Fibroblast of lung (primary cell): Measurements from ENCODE around the gene MAML3. TPM values are rescaled to one million over a fixed set of nuclear protein-coding genes. Genes with fewer than 3 reads are reported as not detected.
A peak's percentile ranks its signal among the peaks of the same experiment; 100 is the strongest.

ENCODE experiments used
- DNase-seq, 2 donors: peaks; one replicate each; pipeline versions ENCODE4 v3.0.0 to v3.0.0-alpha.2; 2010; ENCODE audit warnings: low read depth in 2 of 2
- H2AFZ ChIP-seq: 2 replicates; pipeline ENCODE4 v1.5.1; 2012; ENCODE audit warnings: low read length, control low read depth, inconsistent platforms
- H3K27ac ChIP-seq: 2 replicates; pipeline ENCODE4 v1.5.1; 2011; ENCODE audit warnings: low read length, control low read depth; ENCODE audit not compliant: insufficient read depth
- H3K27me3 ChIP-seq: 2 replicates; pipeline ENCODE4 v1.5.1; 2011; ENCODE audit warnings: mild to moderate bottlenecking, low read length; ENCODE audit not compliant: control insufficient read depth, insufficient read depth
- H3K36me3 ChIP-seq: 2 replicates; pipeline ENCODE4 v1.5.1; 2011; ENCODE audit warnings: low read length; ENCODE audit not compliant: control insufficient read depth, insufficient read depth
- H3K4me1 ChIP-seq: 2 replicates; pipeline ENCODE4 v1.5.1; 2011; ENCODE audit warnings: low read length; ENCODE audit not compliant: control insufficient read depth, insufficient read depth; ENCODE audit errors: extremely low read depth
- H3K4me2 ChIP-seq: 2 replicates; pipeline ENCODE4 v1.5.1; 2011; ENCODE audit warnings: low read length, control low read depth; ENCODE audit not compliant: insufficient read depth; ENCODE audit errors: extremely low read depth
- H3K4me3 ChIP-seq, 4 experiments: fragments of 200-600 bp in 1 of 4; sonication (generic) in 1 of 4; replicated peaks in 1 of 4; 2 replicates each; pipeline ENCODE4 v1.5.1; 2011 to 2016; ENCODE audit warnings: low read length in 4 of 4, low read depth in 3 of 4, mild to moderate bottlenecking in 3 of 4, control low read depth in 2 of 4, inconsistent platforms in 1 of 4, mixed read lengths in 1 of 4; ENCODE audit not compliant: insufficient read depth in 1 of 4; ENCODE audit errors: control extremely low read depth in 1 of 4
- H3K79me2 ChIP-seq: 2 replicates; pipeline ENCODE4 v1.5.1; 2012; ENCODE audit warnings: mild to moderate bottlenecking, low read length, inconsistent platforms; ENCODE audit not compliant: control insufficient read depth, insufficient read depth
- H3K9ac ChIP-seq: 2 replicates; pipeline ENCODE4 v1.5.1; 2011; ENCODE audit warnings: mild to moderate bottlenecking, low read length, control low read depth; ENCODE audit not compliant: insufficient read depth
- H3K9me3 ChIP-seq: 2 replicates; pipeline ENCODE4 v1.5.1; 2012; ENCODE audit warnings: low read depth, low read length; ENCODE audit not compliant: control insufficient read depth, insufficient read depth
- H4K20me1 ChIP-seq: 2 replicates; pipeline ENCODE4 v1.5.1; 2011; ENCODE audit warnings: low read length; ENCODE audit not compliant: control insufficient read depth, insufficient read depth; ENCODE audit errors: extremely low read depth
- EZH2 ChIP-seq: IDR thresholded peaks from 2 replicates; pipeline ENCODE4 v1.5.1; 2012; ENCODE audit warnings: low read length, control low read depth, mild to moderate bottlenecking; ENCODE audit errors: missing control alignments
- polyA plus RNA-seq, 2 donors: library from polyadenylated mRNA; depleted of rRNA in 1 of 2; stranded (reverse) in 1 of 2; unstranded in 1 of 2; fragments of >200 nt; gene quantifications; 2 replicates each; pipeline ENCODE4 v1.2.1, GENCODE V29; 2011 to 2012; ENCODE audit warnings: missing spikeins in 1 of 2
- total RNA-seq: library from RNA; depleted of rRNA; stranded (reverse); fragments of >200 nt; gene quantifications from 2 replicates; pipeline ENCODE4 v1.2.1, GENCODE V29; 2014
- TF ChIP-seq, protein P1 (sequence below), 2 donors: IDR thresholded peaks in 1 of 2; conservative IDR thresholded peaks in 1 of 2; 1 replicate in 1 of 2; 2 replicates in 1 of 2; pipeline ENCODE4 v1.5.1; 2011 to 2012; ENCODE audit warnings: low read length in 2 of 2, control low read depth in 1 of 2, inconsistent platforms in 1 of 2, low read depth in 1 of 2, mild to moderate bottlenecking in 1 of 2

MAML3 gene
- total and polyA plus RNA-seq, 2 donors (not counting 1 experiment from before 2014, with no cell fraction given): 2.0 to 2.8 TPM

DNA sequence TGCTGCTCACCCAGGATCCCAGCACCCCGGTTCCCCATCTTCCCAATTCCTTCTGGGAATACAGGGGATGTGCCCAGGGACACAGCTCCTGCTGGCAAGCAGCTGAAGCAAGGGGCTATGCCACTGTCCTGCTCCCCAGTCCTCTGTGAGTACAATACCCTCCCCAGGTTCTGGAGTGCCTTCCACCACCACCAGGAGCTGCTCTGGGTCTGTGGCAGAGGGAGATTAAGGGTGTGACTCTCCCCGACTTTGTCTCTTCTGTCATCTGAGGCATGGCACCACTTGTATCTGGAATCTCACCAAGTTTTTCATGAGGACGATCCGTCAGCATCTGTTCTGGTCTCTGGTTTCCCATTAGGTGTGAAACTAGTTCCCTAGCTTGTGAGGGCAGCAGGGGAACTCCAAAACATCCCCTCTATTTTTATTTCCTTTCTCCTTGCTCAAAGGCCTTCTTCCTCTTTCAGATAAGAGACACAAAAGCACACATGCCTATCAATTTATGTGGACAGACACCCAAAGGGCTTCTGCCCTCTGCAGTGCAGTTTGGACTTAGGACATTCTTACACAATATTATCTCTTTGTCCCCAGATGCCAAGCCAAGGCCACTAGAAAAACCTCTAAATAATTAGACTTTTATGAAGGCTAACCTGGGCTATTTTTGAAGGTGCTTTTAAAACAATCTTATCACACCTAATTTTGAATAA lies 461.5 kb downstream of the MAML3 start:
- TF ChIP-seq, protein P1, sequence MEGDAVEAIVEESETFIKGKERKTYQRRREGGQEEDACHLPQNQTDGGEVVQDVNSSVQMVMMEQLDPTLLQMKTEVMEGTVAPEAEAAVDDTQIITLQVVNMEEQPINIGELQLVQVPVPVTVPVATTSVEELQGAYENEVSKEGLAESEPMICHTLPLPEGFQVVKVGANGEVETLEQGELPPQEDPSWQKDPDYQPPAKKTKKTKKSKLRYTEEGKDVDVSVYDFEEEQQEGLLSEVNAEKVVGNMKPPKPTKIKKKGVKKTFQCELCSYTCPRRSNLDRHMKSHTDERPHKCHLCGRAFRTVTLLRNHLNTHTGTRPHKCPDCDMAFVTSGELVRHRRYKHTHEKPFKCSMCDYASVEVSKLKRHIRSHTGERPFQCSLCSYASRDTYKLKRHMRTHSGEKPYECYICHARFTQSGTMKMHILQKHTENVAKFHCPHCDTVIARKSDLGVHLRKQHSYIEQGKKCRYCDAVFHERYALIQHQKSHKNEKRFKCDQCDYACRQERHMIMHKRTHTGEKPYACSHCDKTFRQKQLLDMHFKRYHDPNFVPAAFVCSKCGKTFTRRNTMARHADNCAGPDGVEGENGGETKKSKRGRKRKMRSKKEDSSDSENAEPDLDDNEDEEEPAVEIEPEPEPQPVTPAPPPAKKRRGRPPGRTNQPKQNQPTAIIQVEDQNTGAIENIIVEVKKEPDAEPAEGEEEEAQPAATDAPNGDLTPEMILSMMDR (conservative IDR thresholded peaks at IDR 0.05 in 1 of 2, IDR thresholded peaks at IDR 0.05 in 1 of 2; ENCODE audit: low read depth in 1 of 2, low read length in 2 of 2): peak in 1 of 2 donors; percentile 8
- no peak for TF ChIP-seq EZH2
- H3K27me3 ChIP-seq: no peaks in the 10 kb centered on the region

DNA sequence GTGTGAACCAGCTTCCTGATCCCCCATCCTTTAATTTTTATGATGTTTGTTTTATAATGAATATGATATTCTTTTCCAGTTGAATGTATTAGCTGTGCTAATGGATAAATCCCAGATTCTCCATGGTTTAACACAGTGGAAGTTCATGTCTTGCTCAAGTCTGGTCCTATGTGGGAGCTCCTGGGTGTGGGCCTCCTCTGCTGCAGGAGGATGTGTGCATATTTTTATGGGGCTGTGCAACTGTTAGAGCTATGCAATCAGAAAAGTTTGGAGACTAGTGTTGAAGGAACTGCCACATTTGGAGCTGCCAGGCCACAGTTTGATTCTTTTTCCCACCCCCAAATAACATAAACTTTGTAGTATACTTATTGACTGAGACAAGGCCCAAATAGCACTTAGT lies 463.6 kb downstream of the MAML3 start:
- no peak for DNase-seq
- no peaks in the 10 kb centered on the region for H3K9me3 ChIP-seq

More for the DNA sequence above, 461.5 kb downstream of the MAML3 start:
- Histone ChIP-seq H3K9me3 (no peaks in the 10 kb centered on the region), H3K79me2 (no peaks in the 10 kb centered on the region), H3K4me3 (no peak overlapping the region), H3K36me3 (no peaks in the 10 kb centered on the region), H3K9ac (no peak overlapping the region), H2AFZ (no peak overlapping the region), H3K4me2 (no peak overlapping the region), H3K27ac (no peak overlapping the region), H4K20me1 (no peaks in the 10 kb centered on the region), H3K4me1 (no peaks in the 10 kb centered on the region)
- DNase-seq: no peak

DNA sequence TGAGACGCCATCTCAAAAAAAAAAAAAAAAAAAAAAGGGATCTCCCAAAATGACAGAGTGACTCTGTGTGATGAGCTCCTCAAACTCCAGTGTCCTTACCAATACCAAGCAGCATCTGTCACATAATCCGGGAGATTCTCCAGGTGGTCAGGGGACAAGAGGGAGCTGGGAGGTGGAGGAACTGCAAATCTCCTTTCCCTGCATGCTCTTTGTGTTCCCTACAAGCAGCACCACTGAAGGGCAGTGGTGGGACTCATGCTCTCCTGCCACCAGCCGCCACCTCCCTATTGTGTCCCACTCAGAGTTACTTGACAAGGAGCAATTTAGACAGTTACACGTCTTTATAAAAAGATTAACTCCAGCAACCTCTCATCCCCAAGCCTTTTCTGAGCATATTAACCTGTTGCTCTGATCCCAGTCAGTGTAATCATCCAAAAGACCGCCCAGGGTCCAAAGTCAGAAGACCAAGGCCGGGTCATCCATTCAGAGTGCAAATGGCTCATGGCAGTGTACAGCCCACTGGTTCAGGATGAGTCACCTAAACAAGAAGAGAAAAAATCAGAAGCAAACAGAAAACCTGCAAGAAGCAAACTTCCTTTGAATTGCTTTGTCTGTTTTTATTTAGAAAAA lies 464.8 kb downstream of the MAML3 start:
- no peak for TF ChIP-seq EZH2
- TF ChIP-seq, protein P1 (conservative IDR thresholded peaks at IDR 0.05 in 1 of 2, IDR thresholded peaks at IDR 0.05 in 1 of 2; ENCODE audit: low read depth in 1 of 2, low read length in 2 of 2): no peak
- no peaks in the 10 kb centered on the region for H3K79me2 ChIP-seq
- H3K36me3 ChIP-seq: no peaks in the 10 kb centered on the region
- H3K4me3 ChIP-seq: no peak overlapping the region
- H3K4me1 ChIP-seq: no peaks in the 10 kb centered on the region
- H3K9me3 ChIP-seq: no peaks in the 10 kb centered on the region
- no peak for DNase-seq
- H3K27ac ChIP-seq: no peak overlapping the region
- no peak overlapping the region for H2AFZ ChIP-seq
- H3K4me2 ChIP-seq: no peak overlapping the region
- no peak overlapping the region for H3K9ac ChIP-seq
- H4K20me1 ChIP-seq: no peaks in the 10 kb centered on the region
- no peaks in the 10 kb centered on the region for H3K27me3 ChIP-seq

More for the DNA sequence above, 463.6 kb downstream of the MAML3 start:
- no peaks in the 10 kb centered on the region for H3K79me2 ChIP-seq
- no peak overlapping the region for H3K27ac ChIP-seq
- no peaks in the 10 kb centered on the region for H4K20me1 ChIP-seq
- no peaks in the 10 kb centered on the region for H3K36me3 ChIP-seq
- TF ChIP-seq, protein P1 (conservative IDR thresholded peaks at IDR 0.05 in 1 of 2, IDR thresholded peaks at IDR 0.05 in 1 of 2; ENCODE audit: low read depth in 1 of 2, low read length in 2 of 2): no peak
- TF ChIP-seq EZH2: no peak
- H3K4me2 ChIP-seq: no peak overlapping the region
- H2AFZ ChIP-seq: no peak overlapping the region
- H3K9ac ChIP-seq: no peak overlapping the region
- no peaks in the 10 kb centered on the region for H3K4me1 ChIP-seq
- H3K27me3 ChIP-seq: no peaks in the 10 kb centered on the region
- no peak overlapping the region for H3K4me3 ChIP-seq
